Myocyte (in vitro differentiated cells): ENCODE measurements around the gene KIF18B. TPM values are rescaled to one million over a fixed set of nuclear protein-coding genes. Genes with fewer than 3 reads are reported as not detected.
A peak's percentile ranks its signal among the peaks of the same experiment; 100 is the strongest.
"Not testable (repeated sequence)": the region's sequence is repeated elsewhere in the genome, so short reads cannot be mapped to it uniquely, and the experiment has no call there.

ENCODE experiments used
- DNase-seq: peaks from one replicate; pipeline ENCODE4 v3.0.0-alpha.2; 2012; ENCODE audit warnings: low read depth
- total RNA-seq: library from RNA; depleted of rRNA; stranded (reverse); fragments of >200 nt; gene quantifications from 2 replicates; pipeline ENCODE4 v1.2.3, GENCODE V29; 2014

The KIF18B gene
- total RNA-seq, 1 donor from 2014 or later, result 0.03 TPM

- DNase-seq, result peak; percentile 41
These were observed 22.7 kb upstream of the KIF18B start for GRCh38 chr17:44970136-44970741.

GRCh38 chr17:44969144-44969780, 21.7 kb upstream of the KIF18B start:
- no peak for DNase-seq

GRCh38 chr17:44968225-44969143, 20.9 kb upstream of the KIF18B start, which contains the start of gene C1QL1:
Gene C1QL1, minus strand, starts transcription at chr17:44968303. Its CDS starts 255 bp downstream, at chr17:44968048.
- peak; percentile 93 for DNase-seq

GRCh38 chr17:44967907-44968224, 20.3 kb upstream of the KIF18B start:
- DNase-seq, result no peak

- no peak for DNase-seq
These were observed 19.7 kb upstream of the KIF18B start for GRCh38 chr17:44967026-44967906.

GRCh38 chr17:44966348-44967025, 18.9 kb upstream of the KIF18B start:
- no peak for DNase-seq

GRCh38 chr17:44965481-44966234, 18.1 kb upstream of the KIF18B start:
- no peak for DNase-seq

- no peak for DNase-seq
These were observed 14.4 kb upstream of the KIF18B start for GRCh38 chr17:44961921-44962350.

- DNase-seq, result no peak
These were observed 13.1 kb upstream of the KIF18B start for GRCh38 chr17:44960691-44961090.

- no peak for DNase-seq
These were observed 12.4 kb upstream of the KIF18B start for GRCh38 chr17:44959821-44960531.

GRCh38 chr17:44956998-44957981, 9.7 kb upstream of the KIF18B start:
- DNase-seq, result no peak

- no peak for DNase-seq
These were observed 8.3 kb upstream of the KIF18B start for GRCh38 chr17:44955674-44956425.

- no peak for DNase-seq
These were observed 5.4 kb upstream of the KIF18B start for GRCh38 chr17:44952946-44953475.

GRCh38 chr17:44948315-44948795, 782 bp upstream of the KIF18B start:
- no peak for DNase-seq

- not testable (repeated sequence) for DNase-seq
These were observed 1.9 kb downstream of the KIF18B start for GRCh38 chr17:44945652-44946051.

- no peak for DNase-seq
These were observed 5.1 kb downstream of the KIF18B start for GRCh38 chr17:44942456-44942855.
